ENCODE measurements around the gene GPR83.

The GPR83 gene

DNA sequence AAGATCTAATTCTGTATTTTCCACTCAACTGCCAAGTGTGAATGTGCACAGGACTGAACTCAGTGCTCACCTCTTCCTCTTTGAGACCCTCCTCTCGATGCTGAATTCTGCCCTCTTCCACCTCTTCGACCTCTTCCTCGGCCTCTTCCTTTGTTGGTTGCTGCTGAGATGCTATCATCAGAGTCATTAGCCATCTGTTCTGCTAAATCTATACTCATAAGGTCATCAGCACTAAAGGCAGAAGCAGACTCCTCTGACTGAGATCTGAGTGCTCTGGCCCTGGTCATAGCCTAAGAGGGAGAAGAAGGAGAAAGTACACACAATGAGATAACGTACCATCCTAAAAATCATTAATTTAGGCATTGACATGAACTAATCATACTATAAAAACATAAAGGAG lies 45.9 kb upstream of the GPR83 start:
- no peak overlapping the region for H2BK15ac ChIP-seq (ENCODE audit: low read length)
- H3K4me2 ChIP-seq (ENCODE audit: insufficient read depth, low read length, poor library complexity, severe bottlenecking): no peak overlapping the region
- WGBS, 2 donors (ENCODE audit: extremely low coverage in 2 of 2, insufficient read length in 2 of 2, insufficient replicate concordance in 1 of 2): no CpG with 5 or more reads among the region's 4 CpGs

DNA sequence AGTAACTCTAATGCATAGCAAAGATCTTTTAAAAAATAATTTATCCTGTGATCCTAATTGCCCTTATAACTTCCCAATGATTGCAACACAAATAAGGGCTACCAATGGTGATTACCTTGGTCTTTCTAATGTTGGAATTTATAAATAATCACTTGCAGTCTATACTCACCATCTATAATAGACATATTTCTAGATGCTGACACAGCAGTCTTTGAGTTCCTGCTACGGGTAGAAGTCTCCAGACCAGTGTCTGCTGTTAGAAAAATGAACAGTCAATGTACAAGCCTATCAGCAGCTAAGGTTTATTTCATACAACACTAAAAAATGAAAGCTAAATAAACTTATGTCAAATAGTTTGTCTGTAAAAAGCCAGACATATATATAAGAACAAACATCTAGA lies 44.4 kb upstream of the GPR83 start:
- no peak overlapping the region for H3K14ac ChIP-seq (ENCODE audit: low read length)
- H3K27ac ChIP-seq (replicated peaks; ENCODE audit: low read length): no peak overlapping the region

More for the DNA sequence above, 45.9 kb upstream of the GPR83 start:
- Histone ChIP-seq H3K14ac (ENCODE audit: low read length) (no peak overlapping the region), H3K4ac (ENCODE audit: low read length) (no peak overlapping the region), H3K9ac (ENCODE audit: low read depth, low read length, poor library complexity) (no peak overlapping the region), H4K91ac (ENCODE audit: low read depth, low read length, poor library complexity) (no peak overlapping the region), H2BK120ac (ENCODE audit: low read depth, low read length) (no peak overlapping the region), H3K4me1 (ENCODE audit: control insufficient read depth in 2 of 2, insufficient read depth in 1 of 2, low read depth in 1 of 2, low read length in 2 of 2) (no peaks in the 10 kb centered on the region), H2BK12ac (ENCODE audit: low read length) (no peak overlapping the region), H2AFZ (ENCODE audit: low read length) (no peak overlapping the region), H2AK5ac (ENCODE audit: low read depth, low read length) (no peak overlapping the region), H4K8ac (ENCODE audit: low read depth, low read length) (no peak overlapping the region), H3K79me1 (ENCODE audit: low read depth, low read length) (peaks cover 2% of the 10 kb centered on the region), H3K36me3 (replicated peaks in 1 of 2; ENCODE audit: control insufficient read depth in 2 of 2, insufficient read depth in 2 of 2, low read length in 2 of 2) (peaks cover 5 to 71% of the 10 kb centered on the region in 2 donors), H3K9me3 (replicated peaks in 1 of 2; ENCODE audit: control insufficient read depth in 2 of 2, insufficient read depth in 1 of 2, low read depth in 1 of 2, low read length in 2 of 2) (no peaks in the 10 kb centered on the region), H2BK5ac (ENCODE audit: low read length) (no peak overlapping the region), H3K23ac (ENCODE audit: low read depth, low read length, poor library complexity) (no peak overlapping the region), H3K27me3 (ENCODE audit: control insufficient read depth in 3 of 3, insufficient read depth in 3 of 3, low read depth in 1 of 3, low read length in 3 of 3) (no peaks in the 10 kb centered on the region), H3K18ac (ENCODE audit: low read length) (no peak overlapping the region), H3K4me3 (ENCODE audit: low read length in 2 of 2) (no peak overlapping the region), H3K27ac (replicated peaks; ENCODE audit: low read length) (no peak overlapping the region)
- DNase-seq (ENCODE audit: low spot score): no peak

DNA sequence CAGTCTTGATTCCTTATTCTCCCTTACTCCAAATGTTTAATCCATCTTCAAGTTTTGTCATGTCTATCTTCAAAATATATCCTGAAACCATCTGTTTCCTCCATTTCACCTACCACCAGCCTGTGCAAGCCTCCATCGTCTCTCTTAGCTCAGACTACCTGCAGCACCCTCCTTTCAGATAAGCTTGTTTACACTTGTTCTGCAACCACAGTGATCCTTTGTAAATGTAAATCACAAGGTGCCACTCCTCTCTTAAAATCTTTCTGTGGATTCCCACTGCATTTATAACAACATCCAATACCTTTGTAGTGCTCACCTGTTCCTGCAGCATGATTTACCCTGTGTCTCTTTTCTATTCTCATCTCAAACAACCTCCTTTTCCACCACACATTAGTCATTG lies 31.8 kb upstream of the GPR83 start:
- Histone ChIP-seq H3K23ac (ENCODE audit: low read depth, low read length, poor library complexity) (no peak overlapping the region), H3K27ac (replicated peaks; ENCODE audit: low read length) (no peak overlapping the region), H3K4me2 (ENCODE audit: insufficient read depth, low read length, poor library complexity, severe bottlenecking) (no peak overlapping the region), H3K9ac (ENCODE audit: low read depth, low read length, poor library complexity) (no peak overlapping the region), H3K4me3 (ENCODE audit: low read length in 2 of 2) (no peak overlapping the region), H3K4me1 (ENCODE audit: control insufficient read depth in 2 of 2, insufficient read depth in 1 of 2, low read depth in 1 of 2, low read length in 2 of 2) (no peaks in the 10 kb centered on the region), H2BK15ac (ENCODE audit: low read length) (no peak overlapping the region), H3K79me1 (ENCODE audit: low read depth, low read length) (no peaks in the 10 kb centered on the region), H2AFZ (ENCODE audit: low read length) (no peak overlapping the region), H4K8ac (ENCODE audit: low read depth, low read length) (no peak overlapping the region), H3K36me3 (replicated peaks in 1 of 2; ENCODE audit: control insufficient read depth in 2 of 2, insufficient read depth in 2 of 2, low read length in 2 of 2) (peaks cover 2 to 76% of the 10 kb centered on the region in 2 donors), H3K4ac (ENCODE audit: low read length) (no peak overlapping the region), H3K18ac (ENCODE audit: low read length) (no peak overlapping the region), H2BK5ac (ENCODE audit: low read length) (no peak overlapping the region), H4K91ac (ENCODE audit: low read depth, low read length, poor library complexity) (no peak overlapping the region), H2AK5ac (ENCODE audit: low read depth, low read length) (no peak overlapping the region), H3K27me3 (ENCODE audit: control insufficient read depth in 3 of 3, insufficient read depth in 3 of 3, low read depth in 1 of 3, low read length in 3 of 3) (no peaks in the 10 kb centered on the region), H2BK12ac (ENCODE audit: low read length) (no peak overlapping the region), H3K14ac (ENCODE audit: low read length) (no peak overlapping the region), H2BK120ac (ENCODE audit: low read depth, low read length) (no peak overlapping the region), H3K9me3 (replicated peaks in 1 of 2; ENCODE audit: control insufficient read depth in 2 of 2, insufficient read depth in 1 of 2, low read depth in 1 of 2, low read length in 2 of 2) (peaks cover 1 to 15% of the 10 kb centered on the region in 2 donors)
- WGBS, 2 donors (ENCODE audit: extremely low coverage in 2 of 2, insufficient read length in 2 of 2, insufficient replicate concordance in 1 of 2): no CpG with 5 or more reads among the region's 1 CpG
- DNase-seq (ENCODE audit: low spot score): no peak

More for the DNA sequence above, 44.4 kb upstream of the GPR83 start:
- no peak overlapping the region for H3K18ac ChIP-seq (ENCODE audit: low read length)
- H3K4me2 ChIP-seq (ENCODE audit: insufficient read depth, low read length, poor library complexity, severe bottlenecking): no peak overlapping the region
- peaks cover 0 to 2% of the 10 kb centered on the region in 2 donors for H3K4me1 ChIP-seq (ENCODE audit: control insufficient read depth in 2 of 2, insufficient read depth in 1 of 2, low read depth in 1 of 2, low read length in 2 of 2)
- H2BK15ac ChIP-seq (ENCODE audit: low read length): no peak overlapping the region
- H3K79me1 ChIP-seq (ENCODE audit: low read depth, low read length): peaks cover 2% of the 10 kb centered on the region
- H2BK12ac ChIP-seq (ENCODE audit: low read length): no peak overlapping the region
- no peak overlapping the region for H2BK5ac ChIP-seq (ENCODE audit: low read length)
- no peaks in the 10 kb centered on the region for H3K27me3 ChIP-seq (ENCODE audit: control insufficient read depth in 3 of 3, insufficient read depth in 3 of 3, low read depth in 1 of 3, low read length in 3 of 3)
- no peak overlapping the region for H2BK120ac ChIP-seq (ENCODE audit: low read depth, low read length)
- no peak overlapping the region for H2AFZ ChIP-seq (ENCODE audit: low read length)
- no peaks in the 10 kb centered on the region for H3K9me3 ChIP-seq (replicated peaks in 1 of 2; ENCODE audit: control insufficient read depth in 2 of 2, insufficient read depth in 1 of 2, low read depth in 1 of 2, low read length in 2 of 2)
- H2AK5ac ChIP-seq (ENCODE audit: low read depth, low read length): no peak overlapping the region
- peaks cover 5 to 82% of the 10 kb centered on the region in 2 donors for H3K36me3 ChIP-seq (replicated peaks in 1 of 2; ENCODE audit: control insufficient read depth in 2 of 2, insufficient read depth in 2 of 2, low read length in 2 of 2)
- no peak overlapping the region for H4K8ac ChIP-seq (ENCODE audit: low read depth, low read length)
- no peak for DNase-seq (ENCODE audit: low spot score)
- H4K91ac ChIP-seq (ENCODE audit: low read depth, low read length, poor library complexity): no peak overlapping the region
- H3K9ac ChIP-seq (ENCODE audit: low read depth, low read length, poor library complexity): no peak overlapping the region
- H3K4me3 ChIP-seq (ENCODE audit: low read length in 2 of 2): no peak overlapping the region
- no peak overlapping the region for H3K4ac ChIP-seq (ENCODE audit: low read length)
- no CpG with 5 or more reads among the region's 1 CpG for WGBS, 2 donors (ENCODE audit: extremely low coverage in 2 of 2, insufficient read length in 2 of 2, insufficient replicate concordance in 1 of 2)
- no peak overlapping the region for H3K23ac ChIP-seq (ENCODE audit: low read depth, low read length, poor library complexity)

DNA sequence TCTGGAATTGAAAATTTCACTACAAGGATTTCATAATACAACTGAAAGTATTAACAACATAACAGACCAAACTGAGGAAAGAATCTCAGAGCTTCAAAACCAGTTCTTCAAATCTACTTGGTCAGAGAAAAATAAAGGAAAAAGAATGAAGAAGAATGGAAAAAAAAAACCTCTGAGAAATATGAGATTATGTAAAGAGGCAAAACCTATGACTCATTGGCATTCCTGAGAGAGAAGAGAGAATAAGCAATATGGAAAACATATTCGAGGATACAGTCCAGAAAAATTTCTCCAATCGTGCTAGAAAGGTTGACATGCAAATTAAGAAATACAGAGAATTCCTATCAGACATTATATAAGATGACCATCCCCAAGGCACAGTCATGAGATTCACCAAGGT lies 23.4 kb upstream of the GPR83 start:
- WGBS, 2 donors (ENCODE audit: extremely low coverage in 2 of 2, insufficient read length in 2 of 2, insufficient replicate concordance in 1 of 2): no CpG with 5 or more reads among the region's 2 CpGs

More for the DNA sequence above, 23.4 kb upstream of the GPR83 start:
- H4K91ac ChIP-seq (ENCODE audit: low read depth, low read length, poor library complexity): no peak overlapping the region
- no peak overlapping the region for H2AK5ac ChIP-seq (ENCODE audit: low read depth, low read length)
- H2BK5ac ChIP-seq (ENCODE audit: low read length): no peak overlapping the region
- no peak overlapping the region for H2BK12ac ChIP-seq (ENCODE audit: low read length)
- H3K4me2 ChIP-seq (ENCODE audit: insufficient read depth, low read length, poor library complexity, severe bottlenecking): no peak overlapping the region
- no peak overlapping the region for H3K23ac ChIP-seq (ENCODE audit: low read depth, low read length, poor library complexity)
- H2BK15ac ChIP-seq (ENCODE audit: low read length): no peak overlapping the region
- no peak for DNase-seq (ENCODE audit: low spot score)
- H2BK120ac ChIP-seq (ENCODE audit: low read depth, low read length): no peak overlapping the region
- H3K14ac ChIP-seq (ENCODE audit: low read length): no peak overlapping the region
- H3K18ac ChIP-seq (ENCODE audit: low read length): no peak overlapping the region
- peaks cover 2% of the 10 kb centered on the region for H3K79me1 ChIP-seq (ENCODE audit: low read depth, low read length)
- H3K4ac ChIP-seq (ENCODE audit: low read length): no peak overlapping the region
- no peaks in the 10 kb centered on the region for H3K27me3 ChIP-seq (ENCODE audit: control insufficient read depth in 3 of 3, insufficient read depth in 3 of 3, low read depth in 1 of 3, low read length in 3 of 3)
- no peak overlapping the region for H2AFZ ChIP-seq (ENCODE audit: low read length)
- H3K4me1 ChIP-seq (ENCODE audit: control insufficient read depth in 2 of 2, insufficient read depth in 1 of 2, low read depth in 1 of 2, low read length in 2 of 2): peaks cover 0 to 6% of the 10 kb centered on the region in 2 donors
- H3K36me3 ChIP-seq (replicated peaks in 1 of 2; ENCODE audit: control insufficient read depth in 2 of 2, insufficient read depth in 2 of 2, low read length in 2 of 2): peaks cover 4 to 50% of the 10 kb centered on the region in 2 donors
- no peak overlapping the region for H3K9ac ChIP-seq (ENCODE audit: low read depth, low read length, poor library complexity)
- no peak overlapping the region for H3K4me3 ChIP-seq (ENCODE audit: low read length in 2 of 2)
- peaks cover 1 to 39% of the 10 kb centered on the region in 2 donors for H3K9me3 ChIP-seq (replicated peaks in 1 of 2; ENCODE audit: control insufficient read depth in 2 of 2, insufficient read depth in 1 of 2, low read depth in 1 of 2, low read length in 2 of 2)
- no peak overlapping the region for H3K27ac ChIP-seq (replicated peaks; ENCODE audit: low read length)
- no peak overlapping the region for H4K8ac ChIP-seq (ENCODE audit: low read depth, low read length)

Data from neuronal stem cell (in vitro differentiated cells).